ENCODE results near the gene ALOXE3.

The ALOXE3 gene

GRCh38 chr17:8141741-8142140, 23.4 kb upstream of the ALOXE3 start:
- DNase-seq = no peak

GRCh38 chr17:8141045-8141444, 22.7 kb upstream of the ALOXE3 start:
- no peak for DNase-seq

DNA sequence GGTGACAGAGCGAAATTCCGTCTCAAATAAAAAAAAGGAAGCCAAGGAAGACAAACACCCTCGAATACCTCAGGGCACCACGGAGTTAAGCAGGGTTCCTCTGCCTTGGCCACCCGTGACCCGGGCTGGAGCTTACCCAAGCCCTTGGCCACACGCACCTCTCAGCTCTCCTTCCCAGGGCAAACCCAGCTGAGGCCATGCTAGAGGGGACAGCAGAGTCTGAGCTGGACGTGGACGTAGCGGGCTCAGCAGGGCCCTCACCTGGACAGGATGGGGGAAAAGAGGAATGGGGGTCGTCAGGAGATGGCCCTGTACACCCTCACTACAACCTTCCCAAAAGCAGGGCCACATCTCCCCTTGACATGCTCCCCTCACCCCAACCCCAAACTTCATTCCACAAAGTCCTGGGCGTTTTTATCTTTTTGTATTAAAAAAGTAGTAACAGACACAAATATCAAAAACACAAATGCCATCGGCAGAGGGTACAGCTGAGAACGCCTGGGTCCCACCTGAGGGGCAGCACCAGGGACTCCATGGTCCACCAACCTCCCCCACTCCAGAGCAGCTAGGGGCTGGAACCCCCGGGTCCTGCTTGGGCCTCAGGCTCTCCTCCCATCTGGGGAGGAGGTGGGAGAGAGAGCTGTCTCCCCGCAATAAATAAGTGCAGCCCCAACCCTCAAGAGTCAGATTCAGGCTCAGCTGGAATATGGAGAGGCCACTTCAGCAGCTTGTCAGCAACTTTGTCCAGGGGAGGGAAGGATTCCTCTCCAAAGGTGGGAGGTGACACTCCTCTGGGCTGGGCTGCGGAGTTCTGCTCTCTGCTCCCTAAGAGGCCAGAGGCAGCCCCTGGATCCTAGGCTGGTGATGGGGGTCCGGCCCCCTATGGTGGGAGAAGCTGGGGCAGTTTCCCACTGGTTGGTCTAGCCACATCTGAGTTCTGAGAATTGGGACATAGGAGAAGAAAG, 22.0 kb upstream of the ALOXE3 start:
- peak in 1 of 2 donors; percentile 18 for DNase-seq

- peak; percentile 98 for DNase-seq
These were observed 20.5 kb upstream of the ALOXE3 start for GRCh38 chr17:8138672-8139371.

- DNase-seq = no peak
These were observed 20.0 kb upstream of the ALOXE3 start for GRCh38 chr17:8138374-8138671.

DNA sequence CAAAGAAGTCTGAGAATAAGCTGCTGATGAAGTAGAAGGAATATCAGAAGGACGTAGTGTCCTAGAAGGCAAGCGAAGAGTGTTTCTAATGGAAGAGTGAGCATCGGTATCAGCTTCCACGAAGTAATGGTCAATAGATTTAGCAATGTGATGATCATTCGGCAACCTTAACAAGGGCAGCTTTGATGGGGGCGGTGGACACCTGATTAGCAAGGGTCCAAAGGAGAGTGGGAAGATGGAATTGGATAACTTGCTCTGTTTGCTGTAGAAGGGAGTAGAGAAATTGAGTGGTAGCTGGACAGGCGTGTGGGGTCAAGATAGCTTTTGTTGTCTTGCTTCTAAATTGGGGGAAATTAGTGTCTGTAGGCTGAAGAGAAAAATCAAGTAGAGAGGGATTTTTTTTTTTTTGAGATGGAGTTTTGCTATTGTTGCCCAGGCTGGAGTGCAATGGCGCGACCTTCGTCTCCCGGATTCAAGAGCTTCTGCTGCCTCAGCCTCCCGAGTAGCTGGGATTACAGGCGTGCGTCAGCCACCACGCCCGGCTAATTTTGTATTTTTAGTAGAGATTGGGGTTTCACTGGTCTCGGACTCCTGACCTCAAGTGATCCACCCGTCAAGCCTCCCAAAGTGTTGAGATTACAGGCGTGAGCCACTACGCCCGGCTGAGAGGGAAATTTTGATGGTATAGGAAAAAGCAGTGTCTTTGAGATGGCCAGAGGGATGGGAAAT, 19.5 kb upstream of the ALOXE3 start:
- peak in 1 of 2 donors; percentile 18 for DNase-seq

- no peak for DNase-seq
These were observed 15.6 kb upstream of the ALOXE3 start for GRCh38 chr17:8133941-8134340.

DNA sequence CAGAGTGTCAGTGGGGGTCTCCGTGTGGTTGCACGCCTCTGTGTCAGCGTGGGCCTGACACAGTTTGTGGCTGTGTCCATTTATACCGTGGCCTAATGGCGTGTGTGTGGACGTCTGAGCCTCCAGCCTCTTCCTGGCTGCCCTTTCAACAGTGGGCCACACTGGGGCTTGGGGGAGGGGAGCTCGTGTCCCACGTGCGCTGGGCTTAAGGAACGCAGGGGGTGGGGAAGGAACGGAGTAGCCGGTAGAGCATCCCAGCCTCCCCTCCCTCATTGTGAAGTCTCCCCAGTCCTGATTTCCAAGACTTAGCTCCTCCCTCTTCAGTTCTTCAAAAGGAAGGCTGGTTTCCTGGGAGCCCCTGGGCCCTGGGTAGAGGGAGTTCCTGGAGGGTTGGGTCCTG, 15.1 kb upstream of the ALOXE3 start:
- no peak for DNase-seq

DNA sequence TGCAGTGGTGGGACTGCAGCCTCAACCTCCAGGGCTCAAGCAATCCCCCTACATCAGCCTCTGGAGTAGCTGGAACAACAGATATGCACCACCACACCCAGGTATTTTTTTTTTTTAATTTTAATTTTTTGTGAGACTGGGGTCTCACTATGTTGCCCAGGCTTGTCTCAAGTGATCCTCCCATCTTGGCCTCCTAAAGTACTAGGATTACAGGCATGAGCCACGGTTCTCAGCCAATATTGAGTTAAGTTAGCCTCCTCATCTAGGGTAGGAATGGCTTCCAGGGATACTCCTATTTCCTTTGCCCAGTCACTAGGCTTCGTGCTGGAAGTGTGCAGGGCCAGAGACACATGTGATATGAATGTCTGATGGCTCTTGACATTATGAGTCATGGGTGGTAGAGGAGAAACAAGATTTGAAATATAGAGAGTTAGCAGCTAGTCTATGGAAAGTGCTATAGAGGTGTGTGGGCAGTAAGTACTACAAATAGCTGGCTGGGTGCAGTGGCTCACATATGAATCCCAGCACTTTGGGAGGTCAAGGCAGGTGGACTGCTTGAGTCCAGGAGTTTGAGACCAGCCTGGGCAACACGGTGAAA, 13.6 kb upstream of the ALOXE3 start:
- DNase-seq = no peak

DNA sequence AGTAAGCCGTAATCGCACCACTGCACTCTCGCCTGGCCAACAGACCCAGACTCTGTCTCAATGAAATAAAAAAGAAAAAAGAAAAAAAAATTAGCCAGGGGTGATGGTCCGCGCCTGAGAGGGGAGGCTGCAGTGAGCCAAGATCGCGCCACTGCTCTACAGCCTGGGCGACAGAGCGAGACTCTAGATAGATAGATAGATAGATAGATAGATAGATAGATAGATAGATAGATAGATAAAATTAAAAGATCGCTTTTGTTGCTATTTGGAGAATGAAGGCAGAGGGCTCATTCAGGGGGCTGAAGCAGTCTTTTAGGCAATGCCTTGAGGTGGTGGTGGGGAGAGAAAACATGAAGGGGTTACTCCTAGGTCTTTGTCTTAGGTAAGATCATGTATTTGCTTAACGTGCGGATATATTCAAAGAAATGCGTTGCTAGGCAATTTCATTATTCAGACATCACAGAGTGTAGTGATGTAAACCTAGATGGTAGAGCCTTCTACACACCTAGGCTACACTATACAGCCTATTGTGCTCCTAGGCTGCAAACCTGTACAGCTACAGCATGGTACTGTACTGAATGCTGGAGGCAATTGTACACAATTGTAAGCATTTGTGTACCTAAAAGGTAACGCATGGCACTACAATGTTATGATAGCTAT, 9.9 kb upstream of the ALOXE3 start:
- no peak for DNase-seq

- peak; percentile 53 to 68 for DNase-seq
These were observed 8.3 kb upstream of the ALOXE3 start for GRCh38 chr17:8126491-8127066.

DNA sequence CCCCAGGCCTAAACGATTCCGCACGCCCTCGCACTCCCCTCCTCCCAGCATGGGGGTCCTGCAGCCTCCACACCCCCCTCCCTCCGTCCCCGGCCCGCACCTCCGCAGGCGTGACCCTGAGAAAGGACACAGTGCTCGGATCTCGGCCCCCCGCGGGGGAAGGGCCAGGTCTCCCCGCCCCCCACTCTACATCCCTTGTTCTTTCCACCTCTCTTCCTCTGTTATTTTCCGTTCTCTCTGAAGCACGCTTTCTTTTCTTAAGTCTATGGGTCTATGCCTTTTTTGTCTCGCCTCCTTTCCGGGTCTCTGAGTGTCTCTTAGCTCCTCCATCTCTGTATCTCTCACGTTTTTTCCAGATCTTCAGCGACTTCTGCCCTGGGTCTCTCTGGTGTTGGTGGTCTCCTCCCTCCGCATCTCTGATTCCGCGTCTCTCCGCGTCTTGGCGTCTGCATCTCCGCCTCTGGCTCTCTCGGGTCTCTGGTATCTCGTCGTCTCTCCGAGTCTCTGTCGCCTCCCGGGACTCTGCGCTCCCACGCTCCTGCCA, 7.7 kb upstream of the ALOXE3 start:
- no peak for DNase-seq

DNA sequence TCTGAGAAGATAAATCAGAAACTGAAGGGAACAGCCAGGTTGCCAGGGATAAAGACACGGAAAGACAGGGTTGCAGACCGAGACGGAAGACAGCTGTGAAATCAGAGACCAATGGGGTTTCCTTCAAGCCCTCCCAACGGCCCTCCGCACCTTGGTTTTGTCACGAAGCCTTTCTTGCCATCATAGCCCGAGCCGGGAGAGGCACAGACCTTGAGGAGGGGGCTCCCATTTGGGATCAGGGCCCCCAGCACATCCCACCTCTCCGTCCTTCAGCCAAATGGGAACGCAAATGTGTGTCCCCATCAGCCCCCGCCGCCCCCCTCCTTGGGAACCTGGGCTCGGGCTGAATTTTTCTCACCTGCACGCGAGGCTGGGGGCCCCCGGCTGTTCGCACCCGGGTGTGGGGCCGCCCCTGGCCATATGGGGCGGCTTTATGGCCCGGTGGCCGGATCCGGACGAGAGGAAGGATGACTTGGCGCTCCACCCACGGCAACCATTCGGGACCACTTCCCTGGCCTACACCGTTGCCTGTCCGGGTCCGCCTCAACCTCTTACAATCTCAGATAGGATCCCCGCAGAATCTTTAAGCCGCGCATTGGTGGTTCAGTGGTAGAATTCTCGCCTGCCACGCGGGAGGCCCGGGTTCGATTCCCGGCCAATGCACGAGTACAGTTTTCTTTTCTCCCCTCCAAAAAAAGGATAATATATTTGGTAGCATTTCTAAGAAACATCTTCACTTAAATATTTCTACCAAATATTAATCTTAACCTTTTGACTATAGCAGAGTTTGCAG, 7.0 kb upstream of the ALOXE3 start:
- DNase-seq = peak; percentile 93 to 95

DNA sequence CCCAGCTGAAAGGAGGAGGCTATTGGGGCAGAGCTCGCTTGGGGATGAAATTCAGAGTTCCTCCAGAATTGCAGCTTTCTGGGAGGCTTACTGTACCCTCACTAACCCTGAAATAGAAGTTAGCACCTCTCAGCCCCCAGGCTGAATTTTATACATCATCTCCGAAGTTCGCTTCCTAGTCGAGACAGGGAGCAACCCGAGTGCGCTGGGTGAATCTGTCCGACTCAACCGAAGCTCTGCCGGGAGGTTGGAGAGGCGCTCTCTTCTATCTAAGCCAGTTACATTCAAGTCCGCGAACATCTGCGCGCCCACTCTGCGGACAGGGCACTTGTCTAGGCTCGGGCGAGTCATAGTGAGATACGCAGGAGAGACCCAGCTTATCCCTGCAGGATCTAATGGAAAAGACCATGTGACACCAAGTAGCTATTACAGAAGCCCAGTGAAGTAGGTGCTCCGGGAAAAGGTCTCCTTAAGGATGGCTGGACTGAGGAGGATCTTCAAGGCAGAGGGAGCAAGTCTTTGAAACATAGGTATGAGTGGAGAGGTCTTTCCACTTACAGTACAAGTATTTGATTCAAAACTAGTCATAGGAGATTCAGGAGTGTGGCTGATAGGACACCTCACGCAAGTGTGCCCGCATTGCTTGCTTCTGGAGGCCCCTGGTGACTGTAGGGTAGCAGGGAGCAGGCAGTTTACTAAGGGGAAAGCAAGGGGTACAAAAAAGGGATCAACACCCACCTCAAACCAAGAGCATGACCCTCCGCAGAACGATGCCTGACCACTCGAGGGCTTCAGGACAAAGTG, 6.2 kb upstream of the ALOXE3 start:
- peak in 1 of 2 donors; percentile 41 for DNase-seq

DNA sequence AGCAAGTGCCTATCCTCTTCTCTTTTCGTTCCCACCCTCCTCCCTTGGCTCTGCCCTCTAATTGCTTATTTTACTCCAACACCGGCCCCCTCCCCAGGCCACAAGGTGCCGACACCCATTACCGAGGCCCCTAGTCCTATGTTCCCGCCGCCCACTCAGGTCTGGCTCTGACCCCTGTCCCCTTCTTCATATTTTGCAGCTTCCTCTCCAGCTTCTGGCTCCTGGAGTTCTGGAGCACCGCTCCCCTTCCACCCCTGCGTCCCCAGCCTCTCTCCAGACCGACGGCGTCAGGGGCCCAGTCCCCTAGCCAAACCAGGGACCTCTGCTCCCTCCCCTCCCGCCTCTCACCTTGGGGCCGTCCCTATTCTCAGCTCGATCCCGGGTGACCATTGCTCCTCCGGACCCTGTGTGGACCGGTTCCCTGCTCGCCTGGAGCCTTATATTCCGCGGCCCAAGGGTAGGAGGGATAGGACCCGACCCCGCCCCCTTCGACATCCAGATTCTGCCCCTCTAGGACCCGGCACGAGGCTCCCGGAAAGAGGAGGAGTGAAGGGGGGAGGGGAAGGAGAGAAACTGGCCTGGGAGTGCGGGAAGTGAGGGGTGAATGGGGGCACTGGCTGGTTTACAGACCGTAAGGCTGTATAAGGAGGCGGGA, 5.5 kb upstream of the ALOXE3 start, which contains the start of gene HES7:
Gene HES7 (minus strand): TSS at position 412 of the 655 bp plus-strand sequence. CDS start 22 bp downstream, at position 390.
- peak in 1 of 2 donors; percentile 20 for DNase-seq

- DNase-seq = peak; percentile 51 to 58
These were observed 4.8 kb upstream of the ALOXE3 start for GRCh38 chr17:8122924-8123694.

- peak in 1 of 2 donors; percentile 39 for DNase-seq
These were observed 4.2 kb upstream of the ALOXE3 start for GRCh38 chr17:8122422-8122923.

Data from stimulated activated CD4-positive, alpha-beta T cell treated with anti-CD3 and anti-CD28 coated beads, Interleukin-2, amount 100 ng/mL, for 24 hours (primary cell).